HepG2 (cell line): ENCODE results near the gene TECPR1. TPM values are rescaled to one million over a fixed set of nuclear protein-coding genes. Genes with fewer than 3 reads are reported as not detected.

ENCODE experiments used
- CENPX ChIP-seq: sonication (generic); formaldehyde crosslinking; IDR thresholded peaks from 2 replicates; pipeline ENCODE4 v1.9.0; 2021; ENCODE audit warnings: mild to moderate bottlenecking, missing genetic modification reagents, moderate library complexity
- DR1 ChIP-seq: sonication (generic); formaldehyde crosslinking; IDR thresholded peaks from 2 replicates; pipeline ENCODE4 v1.8.0; 2021; ENCODE audit warnings: mild to moderate bottlenecking, missing genetic modification reagents, inconsistent platforms
- FOXA1 ChIP-seq, 2 experiments: fragments of 450-650 bp in 1 of 2; sonication (generic) in 1 of 2; formaldehyde crosslinking in 1 of 2; IDR thresholded peaks; 2 replicates each; pipeline versions ENCODE4 v1.4.0 to v1.6.1; 2016 to 2020; ENCODE audit warnings: missing genetic modification reagents in 1 of 2
- GPN1 ChIP-seq: sonication (generic); formaldehyde crosslinking; IDR thresholded peaks from 2 replicates; pipeline ENCODE4 v1.5.1; 2020; ENCODE audit warnings: missing genetic modification reagents, borderline replicate concordance
- GZF1 ChIP-seq: sonication (generic); formaldehyde crosslinking; IDR thresholded peaks from 2 replicates; pipeline ENCODE4 v1.5.1; 2020; ENCODE audit warnings: mild to moderate bottlenecking, missing genetic modification reagents
- IKZF4 ChIP-seq: sonication (generic); formaldehyde crosslinking; IDR thresholded peaks from 2 replicates; pipeline ENCODE4 v1.5.1; 2020; ENCODE audit warnings: borderline replicate concordance, mild to moderate bottlenecking, low read depth, missing genetic modification reagents; ENCODE audit errors: not compliant biosample characterization
- MTF1 ChIP-seq: sonication (generic); formaldehyde crosslinking; IDR thresholded peaks from 2 replicates; pipeline ENCODE4 v1.5.0; 2020; ENCODE audit warnings: missing genetic modification reagents
- NFYB ChIP-seq: sonication (generic); formaldehyde crosslinking; IDR thresholded peaks from 2 replicates; pipeline ENCODE4 v1.4.0; 2020; ENCODE audit warnings: missing genetic modification reagents
- NONO ChIP-seq, 2 experiments: fragments of 450-650 bp in 1 of 2; sonication (generic) in 1 of 2; formaldehyde crosslinking in 1 of 2; IDR thresholded peaks in 1 of 2; conservative IDR thresholded peaks in 1 of 2; 2 replicates each; pipeline versions ENCODE4 v1.6.1 to v1.8.0; 2017 to 2022; ENCODE audit warnings: mild to moderate bottlenecking in 1 of 2, missing genetic modification reagents in 1 of 2, moderate library complexity in 1 of 2
- NR3C1 ChIP-seq: sonication (generic); formaldehyde crosslinking; IDR thresholded peaks from 2 replicates; pipeline ENCODE4 v1.4.0; 2020; ENCODE audit warnings: missing genetic modification reagents
- PHF8 ChIP-seq: sonication (generic); formaldehyde crosslinking; IDR thresholded peaks from 2 replicates; pipeline ENCODE4 v1.5.0; 2020; ENCODE audit warnings: missing genetic modification reagents
- SKIL ChIP-seq: sonication (generic); formaldehyde crosslinking; IDR thresholded peaks from 2 replicates; pipeline ENCODE4 v1.8.0; 2022; ENCODE audit warnings: missing genetic modification reagents, mild to moderate bottlenecking, moderate library complexity, borderline replicate concordance
- ZMAT3 ChIP-seq: sonication (generic); formaldehyde crosslinking; conservative IDR thresholded peaks from 2 replicates; pipeline ENCODE4 v1.7.0; 2021; ENCODE audit warnings: missing genetic modification reagents
- ZNF225 ChIP-seq: sonication (generic); formaldehyde crosslinking; IDR thresholded peaks from 2 replicates; pipeline ENCODE4 v1.4.0; 2020; ENCODE audit warnings: mild to moderate bottlenecking, missing genetic modification reagents
- ZNF256 ChIP-seq: sonication (generic); formaldehyde crosslinking; conservative IDR thresholded peaks from 2 replicates; pipeline ENCODE4 v1.4.0; 2020; ENCODE audit warnings: missing genetic modification reagents
- ZNF33A ChIP-seq: sonication (generic); formaldehyde crosslinking; IDR thresholded peaks from 2 replicates; pipeline ENCODE4 v1.5.1; 2020; ENCODE audit warnings: missing genetic modification reagents, mild to moderate bottlenecking, moderate library complexity, borderline replicate concordance
- ZNF468 ChIP-seq: sonication (generic); formaldehyde crosslinking; IDR thresholded peaks from 2 replicates; pipeline ENCODE4 v1.8.0; 2022; ENCODE audit warnings: mild to moderate bottlenecking, moderate library complexity, missing genetic modification reagents
- ZNF546 ChIP-seq: sonication (generic); formaldehyde crosslinking; conservative IDR thresholded peaks from 2 replicates; pipeline ENCODE4 v1.8.1; 2023; ENCODE audit warnings: mild to moderate bottlenecking, missing genetic modification reagents
- ZNF563 ChIP-seq: sonication (generic); formaldehyde crosslinking; IDR thresholded peaks from 2 replicates; pipeline ENCODE4 v1.8.0; 2022; ENCODE audit warnings: mild to moderate bottlenecking, moderate library complexity, missing genetic modification reagents
- ZNF772 ChIP-seq: sonication (generic); formaldehyde crosslinking; IDR thresholded peaks from 2 replicates; pipeline ENCODE4 v1.5.0; 2020; ENCODE audit warnings: mild to moderate bottlenecking, missing genetic modification reagents
- ZNF784 ChIP-seq: sonication (generic); formaldehyde crosslinking; IDR thresholded peaks from 2 replicates; pipeline ENCODE4 v1.5.1; 2020; ENCODE audit warnings: missing genetic modification reagents, mild to moderate bottlenecking, borderline replicate concordance
- polyA plus RNA-seq, 8 experiments: library from polyadenylated mRNA; depleted of rRNA in 3 of 8; stranded (reverse) in 7 of 8; unstranded in 1 of 8; fragments of >200 nt; fragmentation: Illumina TruSeq in 4 of 8; extraction: Trizol in 4 of 8; gene quantifications; 2 replicates each; pipeline versions ENCODE4 v1.2.1 to v1.2.3, GENCODE V29; 2011 to 2016; ENCODE audit warnings: low read depth in 4 of 8, missing spikeins in 1 of 8, mixed read lengths in 1 of 8; ENCODE audit not compliant: insufficient read depth in 1 of 8
- total RNA-seq, 5 experiments: library from RNA; depleted of rRNA; stranded (reverse); fragments of >200 nt; fragmentation: Illumina TruSeq; extraction: Trizol; gene quantifications; 2 replicates each; pipeline ENCODE4 v1.2.3, GENCODE V29; 2016; ENCODE audit warnings: low read depth in 1 of 5
- TF ChIP-seq, protein P1 (sequence below): sonication (generic); formaldehyde crosslinking; IDR thresholded peaks from 2 replicates; pipeline ENCODE4 v1.4.0; 2020; ENCODE audit warnings: missing genetic modification reagents
- TF ChIP-seq, protein P2 (sequence below): sonication (generic); formaldehyde crosslinking; IDR thresholded peaks from 2 replicates; pipeline ENCODE4 v1.9.0; 2021; ENCODE audit warnings: missing genetic modification reagents, borderline replicate concordance

Gene TECPR1
- total and polyA plus RNA-seq, 2 of the 13 experiments (the other 11 are each of a cell fraction or from before 2014, with no cell fraction given) = 2.3 to 6.3 TPM

- TF ChIP-seq, protein P1, sequence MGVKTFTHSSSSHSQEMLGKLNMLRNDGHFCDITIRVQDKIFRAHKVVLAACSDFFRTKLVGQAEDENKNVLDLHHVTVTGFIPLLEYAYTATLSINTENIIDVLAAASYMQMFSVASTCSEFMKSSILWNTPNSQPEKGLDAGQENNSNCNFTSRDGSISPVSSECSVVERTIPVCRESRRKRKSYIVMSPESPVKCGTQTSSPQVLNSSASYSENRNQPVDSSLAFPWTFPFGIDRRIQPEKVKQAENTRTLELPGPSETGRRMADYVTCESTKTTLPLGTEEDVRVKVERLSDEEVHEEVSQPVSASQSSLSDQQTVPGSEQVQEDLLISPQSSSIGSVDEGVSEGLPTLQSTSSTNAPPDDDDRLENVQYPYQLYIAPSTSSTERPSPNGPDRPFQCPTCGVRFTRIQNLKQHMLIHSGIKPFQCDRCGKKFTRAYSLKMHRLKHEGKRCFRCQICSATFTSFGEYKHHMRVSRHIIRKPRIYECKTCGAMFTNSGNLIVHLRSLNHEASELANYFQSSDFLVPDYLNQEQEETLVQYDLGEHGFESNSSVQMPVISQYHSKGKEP = no peak
- TF ChIP-seq NFYB = no peak
- TF ChIP-seq FOXA1 (IDR thresholded peaks at IDR 0.05) = no peak
- TF ChIP-seq FOXA1 (CRISPR knock-in tag; IDR thresholded peaks at IDR 0.05) = peak; percentile 92
- no peak for TF ChIP-seq NONO (IDR thresholded peaks at IDR 0.05)
- peak; percentile 90 for TF ChIP-seq NONO (CRISPR knock-in tag; conservative IDR thresholded peaks at IDR 0.05)
- no peak for TF ChIP-seq ZNF784 (CRISPR knock-in tag)
- TF ChIP-seq ZNF563 (CRISPR knock-in tag) = no peak
- TF ChIP-seq SKIL = peak; percentile 87
- TF ChIP-seq NR3C1 (CRISPR knock-in tag) = no peak
- no peak for TF ChIP-seq IKZF4 (CRISPR knock-in tag)
- peak; percentile 42; the same call in 1 of the 2 replicates for TF ChIP-seq ZNF772 (CRISPR knock-in tag)
- TF ChIP-seq ZMAT3 (CRISPR knock-in tag) = no peak
- TF ChIP-seq ZNF468 = no peak
- no peak for TF ChIP-seq PHF8 (CRISPR knock-in tag)
- no peak for TF ChIP-seq GZF1
- no peak for TF ChIP-seq CENPX (CRISPR knock-in tag)
- TF ChIP-seq, protein P2, sequence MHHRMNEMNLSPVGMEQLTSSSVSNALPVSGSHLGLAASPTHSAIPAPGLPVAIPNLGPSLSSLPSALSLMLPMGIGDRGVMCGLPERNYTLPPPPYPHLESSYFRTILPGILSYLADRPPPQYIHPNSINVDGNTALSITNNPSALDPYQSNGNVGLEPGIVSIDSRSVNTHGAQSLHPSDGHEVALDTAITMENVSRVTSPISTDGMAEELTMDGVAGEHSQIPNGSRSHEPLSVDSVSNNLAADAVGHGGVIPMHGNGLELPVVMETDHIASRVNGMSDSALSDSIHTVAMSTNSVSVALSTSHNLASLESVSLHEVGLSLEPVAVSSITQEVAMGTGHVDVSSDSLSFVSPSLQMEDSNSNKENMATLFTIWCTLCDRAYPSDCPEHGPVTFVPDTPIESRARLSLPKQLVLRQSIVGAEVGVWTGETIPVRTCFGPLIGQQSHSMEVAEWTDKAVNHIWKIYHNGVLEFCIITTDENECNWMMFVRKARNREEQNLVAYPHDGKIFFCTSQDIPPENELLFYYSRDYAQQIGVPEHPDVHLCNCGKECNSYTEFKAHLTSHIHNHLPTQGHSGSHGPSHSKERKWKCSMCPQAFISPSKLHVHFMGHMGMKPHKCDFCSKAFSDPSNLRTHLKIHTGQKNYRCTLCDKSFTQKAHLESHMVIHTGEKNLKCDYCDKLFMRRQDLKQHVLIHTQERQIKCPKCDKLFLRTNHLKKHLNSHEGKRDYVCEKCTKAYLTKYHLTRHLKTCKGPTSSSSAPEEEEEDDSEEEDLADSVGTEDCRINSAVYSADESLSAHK (CRISPR knock-in tag) = no peak
- no peak for TF ChIP-seq DR1
- TF ChIP-seq ZNF225 (CRISPR knock-in tag) = no peak
- TF ChIP-seq ZNF256 (CRISPR knock-in tag) = no peak
- no peak for TF ChIP-seq MTF1 (CRISPR knock-in tag)
- TF ChIP-seq ZNF33A (CRISPR knock-in tag) = no peak
- TF ChIP-seq ZNF546 (CRISPR knock-in tag) = no peak
- no peak for TF ChIP-seq GPN1 (CRISPR knock-in tag)
Observed at GRCh38 chr7:98300595-98301372, 48.8 kb upstream of the TECPR1 start (continued).
